ENCODE measurements around the gene LGI4. TPM values are rescaled to one million over a fixed set of nuclear protein-coding genes. Genes with fewer than 3 reads are reported as not detected.
"Not testable (repeated sequence)": the region's sequence is repeated elsewhere in the genome, so short reads cannot be mapped to it uniquely, and the experiment has no call there.

LGI4 gene
- total RNA-seq, 1 donor from 2014 or later, result 1.9 TPM

DNA sequence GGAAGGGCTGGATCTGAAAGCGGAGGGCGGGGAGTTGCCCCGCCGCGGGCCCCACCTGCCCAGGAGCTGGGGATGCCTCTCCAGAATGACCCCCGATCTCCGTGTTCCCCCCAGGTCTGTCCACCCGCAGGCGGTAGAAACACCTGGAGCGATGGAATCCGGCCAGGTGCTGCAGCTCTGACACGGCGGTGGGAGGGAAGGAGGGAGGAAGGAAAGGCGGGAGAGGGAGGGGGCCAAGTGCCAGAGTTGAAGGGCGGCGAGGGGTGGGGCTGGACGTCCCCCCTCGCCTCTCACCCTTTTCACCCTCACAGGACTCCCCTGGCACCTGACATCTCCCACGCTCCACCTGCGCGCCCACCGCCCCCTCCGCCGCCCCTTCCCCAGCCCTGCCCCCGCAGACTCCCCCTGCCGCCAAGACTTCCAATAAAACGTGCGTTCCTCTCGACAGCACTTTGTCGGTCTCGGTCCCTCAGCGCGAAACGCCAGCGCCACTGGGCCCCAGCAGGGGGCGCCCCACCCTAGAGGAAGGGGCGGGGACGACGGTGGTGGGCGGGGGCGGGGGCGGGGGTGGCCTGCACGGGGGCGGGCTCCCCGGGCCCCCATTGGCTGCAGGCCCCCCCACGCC, 7.9 kb upstream of the LGI4 start:
- ATAC-seq, result no peak
- no peak for DNase-seq (ENCODE audit: low spot score)

DNA sequence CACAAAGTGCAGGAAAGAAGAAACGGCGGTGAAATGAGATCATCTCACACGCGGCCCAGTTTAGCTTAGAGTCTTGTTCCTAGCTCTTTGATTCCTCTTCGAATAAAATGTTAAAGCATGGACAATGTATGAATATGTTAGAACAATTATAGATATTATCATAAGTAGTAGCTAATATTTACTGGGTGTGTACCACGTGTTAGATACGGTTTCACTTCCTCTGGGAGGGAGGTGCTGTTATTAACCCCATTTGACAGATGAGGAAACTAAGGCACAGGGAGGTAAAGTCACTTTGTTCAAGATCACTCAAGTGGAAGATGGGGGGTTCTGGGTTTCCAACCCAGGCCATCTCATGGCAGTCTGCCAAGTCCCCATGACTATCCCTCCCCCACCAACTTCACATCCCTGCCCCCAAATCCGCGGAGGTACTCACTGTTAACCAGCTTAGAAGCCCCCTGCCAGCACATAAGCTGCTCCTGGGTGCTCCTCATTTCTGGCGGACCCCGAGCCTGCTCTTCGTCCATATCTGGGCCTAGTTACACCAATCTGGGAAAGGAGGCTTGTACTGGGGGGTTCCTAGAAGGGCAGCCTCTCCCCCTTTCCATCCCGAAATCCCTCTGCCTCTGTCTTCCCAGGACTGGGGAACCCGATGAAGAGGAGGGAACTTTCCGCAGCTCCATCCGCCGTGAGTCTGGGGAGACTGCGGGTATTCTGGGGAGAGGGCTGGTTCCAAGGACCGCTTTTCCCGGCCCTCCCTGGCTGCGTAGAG, 7.2 kb upstream of the LGI4 start:
- ATAC-seq (no peak), DNase-seq (ENCODE audit: low spot score) (no peak)

- DNase-seq (ENCODE audit: low spot score) (peak; percentile 94), ATAC-seq (peak; percentile 63)
These were observed 6.3 kb upstream of the LGI4 start for GRCh38 chr19:35140962-35141836.

DNA sequence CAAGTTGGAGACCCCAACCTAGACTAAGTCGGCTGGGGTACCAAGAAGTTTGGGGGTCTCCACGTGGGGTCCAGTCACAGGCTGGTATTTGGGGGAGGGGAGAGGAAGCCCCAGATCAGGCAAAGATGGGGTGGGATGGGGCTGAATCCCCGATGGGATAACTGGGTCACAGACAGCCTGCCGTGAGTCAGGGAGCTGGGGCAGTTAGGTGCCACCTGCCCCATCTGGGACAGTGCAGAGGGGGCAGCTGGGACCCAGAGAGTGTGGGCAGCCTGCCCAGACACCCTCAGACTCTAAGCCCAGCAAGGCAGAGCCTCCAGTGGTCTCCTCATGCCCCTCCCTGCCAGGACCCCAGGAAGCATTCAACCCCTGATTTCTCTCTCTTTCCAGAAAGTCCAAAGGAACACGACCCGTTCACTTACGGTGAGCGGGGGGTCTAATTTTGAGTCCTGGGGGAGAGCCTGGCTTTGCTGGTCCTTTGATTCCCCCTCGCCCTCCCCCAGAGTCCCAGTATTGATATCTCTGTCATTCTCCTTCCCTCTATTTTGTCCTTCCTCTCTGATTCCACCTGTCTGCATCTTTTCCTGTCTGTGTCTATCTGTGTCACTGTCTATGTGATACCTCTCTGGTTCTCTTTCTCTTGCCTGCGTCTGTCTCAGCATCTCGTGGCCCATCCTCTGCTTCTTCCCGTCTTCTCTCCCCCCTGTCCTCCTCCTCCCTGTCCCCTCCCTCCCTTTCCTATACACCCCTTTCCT, 5.5 kb upstream of the LGI4 start:
- DNase-seq (ENCODE audit: low spot score) (no peak), ATAC-seq (no peak)

DNA sequence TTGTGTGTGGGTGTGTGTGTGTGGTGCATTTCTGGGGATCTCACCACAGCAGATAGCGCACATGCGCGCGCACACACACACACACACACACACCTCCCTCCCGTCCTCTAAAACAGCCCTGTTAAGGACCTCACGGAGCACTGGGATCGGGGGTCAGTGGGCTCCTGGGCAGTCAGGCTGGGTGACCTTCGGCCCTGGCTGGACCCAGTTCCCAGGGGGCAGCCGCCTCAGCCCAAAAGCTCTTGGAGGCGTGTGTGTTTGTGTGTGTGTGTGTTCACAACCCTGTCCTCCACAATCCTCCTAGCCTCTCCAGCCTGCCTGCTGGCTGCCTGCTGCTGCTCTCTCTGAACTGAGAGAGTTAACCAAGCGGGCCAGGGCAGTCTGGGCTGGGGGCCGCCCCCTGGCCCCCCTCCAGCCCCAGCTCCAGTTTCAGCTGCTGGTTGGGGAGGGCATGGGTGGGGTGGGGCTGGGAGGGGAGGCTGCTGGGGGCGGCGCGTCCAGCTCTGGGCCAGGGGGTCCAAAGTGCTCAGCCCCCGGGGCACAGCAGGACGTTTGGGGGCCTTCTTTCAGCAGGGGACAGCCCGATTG, 3.5 kb upstream of the LGI4 start, which contains the start of gene FXYD1:
Gene FXYD1, plus strand, starts transcription at position 520 of the 588 bp plus-strand sequence. CDS start 1,256 bp downstream, outside the sequence.
- peak; percentile 42 for ATAC-seq

DNA sequence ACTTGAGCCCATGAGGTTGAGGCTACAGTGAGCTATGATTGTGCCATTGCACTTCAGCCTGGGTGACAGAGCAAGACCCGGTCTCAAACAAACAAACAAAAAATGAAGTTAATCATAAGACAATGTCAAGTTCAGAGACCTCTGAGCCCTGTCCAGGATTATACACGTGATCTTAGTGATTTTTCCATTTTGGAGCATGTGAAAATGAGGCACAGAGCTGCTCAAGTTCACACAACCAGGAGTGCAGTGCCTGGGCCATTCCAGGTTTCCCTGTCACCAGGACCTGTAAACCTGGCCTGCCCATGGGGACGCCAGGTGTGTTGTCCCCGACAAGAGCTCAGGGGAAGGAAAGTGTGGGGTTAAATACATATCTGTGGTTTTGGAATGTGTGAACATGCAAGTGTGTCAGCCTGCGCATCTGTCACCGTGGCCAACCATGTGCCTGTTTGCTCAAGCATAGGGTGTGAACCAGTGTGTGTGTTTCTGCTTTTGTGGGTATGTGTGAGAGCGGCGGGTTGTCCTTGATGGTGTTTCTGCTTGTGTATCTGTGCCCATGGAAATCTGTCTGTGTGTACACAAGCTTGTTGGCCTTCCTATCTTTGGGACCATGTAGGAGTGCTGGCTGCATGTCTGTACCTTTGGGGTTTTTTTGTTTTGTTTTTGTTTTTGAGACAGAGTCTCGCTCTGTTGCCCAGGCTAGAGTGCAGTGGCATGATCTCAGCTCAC, 2.3 kb upstream of the LGI4 start:
- ATAC-seq (peak; percentile 19), DNase-seq (ENCODE audit: low spot score) (peak; percentile 88)

More for the DNA sequence above, 3.5 kb upstream of the LGI4 start, which contains the start of gene FXYD1:
- peak; percentile 89 for DNase-seq (ENCODE audit: low spot score)

GRCh38 chr19:35136231-35136630, 1.4 kb upstream of the LGI4 start:
- no peak for ATAC-seq
- DNase-seq (ENCODE audit: low spot score), result no peak

DNA sequence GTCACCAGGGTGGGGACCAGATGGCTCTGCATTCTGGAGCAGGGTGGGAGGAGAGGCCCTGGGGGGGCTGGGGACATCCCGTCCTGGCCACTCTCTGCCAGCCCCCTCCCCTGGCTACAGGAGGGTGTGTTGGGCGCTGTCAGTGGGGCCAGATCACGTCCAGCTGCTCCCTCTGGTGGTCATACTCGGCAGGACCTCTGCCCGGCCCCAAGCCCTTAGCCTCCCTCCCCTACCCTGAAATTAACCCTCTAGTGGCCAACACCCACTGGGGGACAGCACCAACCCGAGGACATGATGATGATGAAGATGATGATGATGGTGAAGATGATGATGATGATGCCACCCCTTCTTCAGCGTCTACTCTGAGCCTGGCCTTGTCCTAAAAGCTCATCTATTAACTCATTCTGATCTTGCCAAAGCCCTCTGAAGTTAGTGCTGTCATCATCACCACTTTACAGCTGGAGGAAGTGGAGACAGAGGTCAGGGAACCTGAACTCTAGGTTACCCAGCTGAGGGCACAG, 590 bp upstream of the LGI4 start:
- DNase-seq (ENCODE audit: low spot score) (peak; percentile 79), ATAC-seq (peak; percentile 46)

DNA sequence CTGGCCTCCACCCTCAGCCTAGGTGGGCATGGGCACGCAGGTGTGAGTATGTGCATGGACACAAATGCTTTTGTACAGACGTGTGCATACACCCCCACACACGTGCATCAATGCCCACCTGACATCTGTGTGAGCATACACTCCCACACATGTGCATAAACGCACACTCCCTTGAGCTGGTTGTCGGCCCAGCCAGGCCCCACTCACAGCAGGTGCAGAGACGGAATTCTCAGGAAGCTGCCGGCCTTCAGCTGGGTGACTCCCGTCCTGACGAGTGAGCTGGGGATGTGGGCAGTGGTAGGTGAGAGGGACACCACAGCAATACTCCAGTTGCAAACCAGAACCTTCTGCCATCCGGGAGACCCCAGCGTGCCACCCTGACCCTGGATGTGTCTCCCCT, 1.0 kb downstream of the LGI4 start:
- no peak for ATAC-seq
- no peak for DNase-seq (ENCODE audit: low spot score)

DNA sequence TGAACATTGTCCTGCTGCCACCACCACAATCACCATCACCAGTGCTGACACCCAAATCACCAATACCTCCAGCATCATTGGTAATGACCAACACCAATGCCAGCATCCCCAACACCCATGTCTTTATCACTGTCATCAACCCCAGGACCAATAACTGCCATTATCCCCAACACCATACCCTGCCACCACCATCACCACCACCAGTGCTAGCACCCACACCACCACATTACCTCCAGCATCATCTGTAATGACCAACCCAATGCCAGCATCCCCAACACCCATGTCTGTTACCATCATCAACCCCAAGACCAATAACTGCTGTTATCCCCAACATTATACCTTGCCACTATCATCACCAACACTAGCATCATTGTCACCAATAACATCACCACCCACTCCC, 2.6 kb downstream of the LGI4 start:
- DNase-seq (ENCODE audit: low spot score) (no peak), ATAC-seq (no peak)

GRCh38 chr19:35130761-35131720, 3.8 kb downstream of the LGI4 start:
- no peak for DNase-seq (ENCODE audit: low spot score)
- ATAC-seq, result peak; percentile 64

DNA sequence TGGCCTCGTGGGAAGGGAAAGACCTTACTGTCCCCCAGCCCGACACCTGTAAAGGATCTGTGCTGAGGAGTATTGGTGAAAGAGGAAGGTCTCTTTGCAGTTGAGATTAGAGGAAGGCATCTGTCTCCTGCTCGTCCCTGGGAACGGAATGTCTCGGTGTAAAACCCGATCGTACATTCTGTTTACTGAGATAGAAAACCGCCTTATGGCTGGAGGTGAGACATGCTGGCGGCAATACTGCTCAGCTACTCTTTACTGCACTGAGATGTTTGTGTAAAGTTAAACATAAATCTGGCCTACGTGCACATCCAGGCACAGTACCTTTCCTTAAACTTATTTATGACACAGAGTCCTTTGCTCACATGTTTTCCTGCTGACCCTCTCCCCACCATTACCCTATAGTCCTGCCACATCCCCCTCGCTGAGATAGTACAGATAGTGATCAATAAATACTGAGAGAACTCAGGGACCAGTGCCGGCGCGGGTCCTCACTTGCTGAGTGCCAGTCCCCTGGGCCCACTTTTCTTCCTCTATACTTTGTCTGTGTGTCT, 5.1 kb downstream of the LGI4 start:
- not testable (repeated sequence) for DNase-seq (ENCODE audit: low spot score); ATAC-seq

- no peak for DNase-seq (ENCODE audit: low spot score)
- ATAC-seq, result no peak
These were observed 6.3 kb downstream of the LGI4 start for GRCh38 chr19:35128398-35129057.

DNA sequence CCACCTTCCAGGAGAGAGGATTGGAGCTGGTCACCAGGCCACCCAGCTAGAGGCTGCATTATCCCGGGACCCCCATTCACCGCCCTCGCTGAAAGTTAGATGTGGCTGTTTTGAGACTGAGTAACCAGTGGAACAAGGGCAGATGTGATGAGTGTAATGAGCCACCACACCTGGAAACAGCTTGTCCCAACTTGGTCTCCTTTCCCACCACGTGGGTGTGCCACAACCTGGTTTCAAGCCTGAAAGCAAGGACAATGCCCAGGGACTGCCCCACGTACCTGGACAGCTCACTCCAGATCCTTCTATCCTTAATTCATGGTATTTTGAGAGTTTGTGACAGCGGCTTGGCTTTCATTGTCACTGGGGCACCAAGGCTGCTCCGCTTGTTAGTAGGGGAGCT, 7.0 kb downstream of the LGI4 start:
- no peak for DNase-seq (ENCODE audit: low spot score)

GRCh38 chr19:35126624-35126959, 8.3 kb downstream of the LGI4 start:
- DNase-seq (ENCODE audit: low spot score), result no peak
- ATAC-seq, result no peak

More for the DNA sequence above, 7.0 kb downstream of the LGI4 start:
- ATAC-seq, result no peak

- DNase-seq (ENCODE audit: low spot score) (no peak), ATAC-seq (no peak)
These were observed 8.9 kb downstream of the LGI4 start for GRCh38 chr19:35125749-35126623.
